ENCODE results near the gene CPAMD8. TPM values are rescaled to one million over a fixed set of nuclear protein-coding genes. Genes with fewer than 3 reads are reported as not detected.

Gene CPAMD8
- total RNA-seq, 1 experiment from 2014 or later: 4.5 TPM

GRCh38 chr19:16897029-16897855 is 129.4 kb downstream of the CPAMD8 start:
- DNase-seq: peak; percentile 100
- no peaks in the 10 kb centered on the region for H3K36me3 ChIP-seq (replicated peaks; ENCODE audit: control insufficient read depth, insufficient read depth, low read length)
- H3K4me3 ChIP-seq (ENCODE audit: insufficient read depth, low read depth, low read length): peak overlapping the region; percentile 67
- peaks cover 19% of the 10 kb centered on the region for H3K27me3 ChIP-seq (ENCODE audit: control insufficient read depth, insufficient read depth, low read length)

GRCh38 chr19:16896146-16897028 is 130.2 kb downstream of the CPAMD8 start:
- Histone ChIP-seq H3K36me3 (replicated peaks; ENCODE audit: control insufficient read depth, insufficient read depth, low read length) (no peaks in the 10 kb centered on the region), H3K4me3 (ENCODE audit: insufficient read depth, low read depth, low read length) (peak overlapping the region; percentile 53), H3K27me3 (ENCODE audit: control insufficient read depth, insufficient read depth, low read length) (peaks cover 19% of the 10 kb centered on the region)
- DNase-seq: peak; percentile 86

GRCh38 chr19:16895467-16896145 is 131.0 kb downstream of the CPAMD8 start:
- Histone ChIP-seq H3K36me3 (replicated peaks; ENCODE audit: control insufficient read depth, insufficient read depth, low read length) (no peaks in the 10 kb centered on the region), H3K27me3 (ENCODE audit: control insufficient read depth, insufficient read depth, low read length) (peaks cover 19% of the 10 kb centered on the region), H3K4me3 (ENCODE audit: insufficient read depth, low read depth, low read length) (peak overlapping the region; percentile 53)
- DNase-seq: peak; percentile 90

GRCh38 chr19:16894080-16894479 is 132.5 kb downstream of the CPAMD8 start:
- DNase-seq: no peak
- peaks cover 16% of the 10 kb centered on the region for H3K27me3 ChIP-seq (ENCODE audit: control insufficient read depth, insufficient read depth, low read length)
- H3K4me3 ChIP-seq (ENCODE audit: insufficient read depth, low read depth, low read length): no peak overlapping the region
- H3K36me3 ChIP-seq (replicated peaks; ENCODE audit: control insufficient read depth, insufficient read depth, low read length): no peaks in the 10 kb centered on the region

GRCh38 chr19:16893686-16893989 is 133.0 kb downstream of the CPAMD8 start:
- H3K4me3 ChIP-seq (ENCODE audit: insufficient read depth, low read depth, low read length): no peak overlapping the region
- H3K36me3 ChIP-seq (replicated peaks; ENCODE audit: control insufficient read depth, insufficient read depth, low read length): no peaks in the 10 kb centered on the region
- H3K27me3 ChIP-seq (ENCODE audit: control insufficient read depth, insufficient read depth, low read length): peaks cover 15% of the 10 kb centered on the region
- DNase-seq: peak; percentile 72

- Histone ChIP-seq H3K27me3 (ENCODE audit: control insufficient read depth, insufficient read depth, low read length) (peaks cover 9% of the 10 kb centered on the region), H3K4me3 (ENCODE audit: insufficient read depth, low read depth, low read length) (no peak overlapping the region), H3K36me3 (replicated peaks; ENCODE audit: control insufficient read depth, insufficient read depth, low read length) (no peaks in the 10 kb centered on the region)
- DNase-seq: no peak
These were observed 133.5 kb downstream of the CPAMD8 start for GRCh38 chr19:16892868-16893685.

- no peak for DNase-seq
- H3K36me3 ChIP-seq (replicated peaks; ENCODE audit: control insufficient read depth, insufficient read depth, low read length): no peaks in the 10 kb centered on the region
- H3K4me3 ChIP-seq (ENCODE audit: insufficient read depth, low read depth, low read length): no peak overlapping the region
- H3K27me3 ChIP-seq (ENCODE audit: control insufficient read depth, insufficient read depth, low read length): peaks cover 4% of the 10 kb centered on the region; the same call in 1 of the 2 replicates
These were observed 134.2 kb downstream of the CPAMD8 start for GRCh38 chr19:16892436-16892835.

GRCh38 chr19:16891696-16892382 is 134.8 kb downstream of the CPAMD8 start:
- no peak overlapping the region for H3K4me3 ChIP-seq (ENCODE audit: insufficient read depth, low read depth, low read length)
- H3K36me3 ChIP-seq (replicated peaks; ENCODE audit: control insufficient read depth, insufficient read depth, low read length): no peaks in the 10 kb centered on the region
- peaks cover 4% of the 10 kb centered on the region; the same call in 1 of the 2 replicates for H3K27me3 ChIP-seq (ENCODE audit: control insufficient read depth, insufficient read depth, low read length)
- no peak for DNase-seq

- H3K36me3 ChIP-seq (replicated peaks; ENCODE audit: control insufficient read depth, insufficient read depth, low read length): no peaks in the 10 kb centered on the region
- DNase-seq: no peak
- H3K27me3 ChIP-seq (ENCODE audit: control insufficient read depth, insufficient read depth, low read length): peaks cover 2% of the 10 kb centered on the region; the same call in 1 of the 2 replicates
- no peak overlapping the region for H3K4me3 ChIP-seq (ENCODE audit: insufficient read depth, low read depth, low read length)
These were observed 136.0 kb downstream of the CPAMD8 start for GRCh38 chr19:16890461-16891184.

- no peaks in the 10 kb centered on the region for H3K36me3 ChIP-seq (replicated peaks; ENCODE audit: control insufficient read depth, insufficient read depth, low read length)
- DNase-seq: peak; percentile 75
- H3K4me3 ChIP-seq (ENCODE audit: insufficient read depth, low read depth, low read length): no peak overlapping the region
- H3K27me3 ChIP-seq (ENCODE audit: control insufficient read depth, insufficient read depth, low read length): no peaks in the 10 kb centered on the region
These were observed 136.6 kb downstream of the CPAMD8 start for GRCh38 chr19:16889883-16890460.

GRCh38 chr19:16889366-16889882 is 137.2 kb downstream of the CPAMD8 start:
- H3K4me3 ChIP-seq (ENCODE audit: insufficient read depth, low read depth, low read length): no peak overlapping the region
- no peak for DNase-seq
- no peaks in the 10 kb centered on the region for H3K36me3 ChIP-seq (replicated peaks; ENCODE audit: control insufficient read depth, insufficient read depth, low read length)
- no peaks in the 10 kb centered on the region for H3K27me3 ChIP-seq (ENCODE audit: control insufficient read depth, insufficient read depth, low read length)

- Histone ChIP-seq H3K27me3 (ENCODE audit: control insufficient read depth, insufficient read depth, low read length) (no peaks in the 10 kb centered on the region), H3K4me3 (ENCODE audit: insufficient read depth, low read depth, low read length) (no peak within 1 kb of the TSS), H3K36me3 (replicated peaks; ENCODE audit: control insufficient read depth, insufficient read depth, low read length) (no peaks in the 10 kb centered on the region)
- peak; percentile 70 for DNase-seq
These were observed 137.8 kb downstream of the CPAMD8 start, which contains the start of gene F2RL3 for GRCh38 chr19:16888629-16889365. TSS of gene F2RL3 (plus strand) at chr19:16888999. CDS start at chr19:16889190, 191 bp downstream.

Data from H7 (cell line).